ENCODE data around the gene DCUN1D5. TPM values are rescaled to one million over a fixed set of nuclear protein-coding genes. Genes with fewer than 3 reads are reported as not detected.
A peak's percentile ranks its signal among the peaks of the same experiment; 100 is the strongest.

DCUN1D5 gene
- total and polyA plus RNA-seq, 9 of the 15 experiments (the other 6 are each of a cell fraction or from before 2014, with no cell fraction given), result 38.4 to 242 (median 115) TPM

DNA sequence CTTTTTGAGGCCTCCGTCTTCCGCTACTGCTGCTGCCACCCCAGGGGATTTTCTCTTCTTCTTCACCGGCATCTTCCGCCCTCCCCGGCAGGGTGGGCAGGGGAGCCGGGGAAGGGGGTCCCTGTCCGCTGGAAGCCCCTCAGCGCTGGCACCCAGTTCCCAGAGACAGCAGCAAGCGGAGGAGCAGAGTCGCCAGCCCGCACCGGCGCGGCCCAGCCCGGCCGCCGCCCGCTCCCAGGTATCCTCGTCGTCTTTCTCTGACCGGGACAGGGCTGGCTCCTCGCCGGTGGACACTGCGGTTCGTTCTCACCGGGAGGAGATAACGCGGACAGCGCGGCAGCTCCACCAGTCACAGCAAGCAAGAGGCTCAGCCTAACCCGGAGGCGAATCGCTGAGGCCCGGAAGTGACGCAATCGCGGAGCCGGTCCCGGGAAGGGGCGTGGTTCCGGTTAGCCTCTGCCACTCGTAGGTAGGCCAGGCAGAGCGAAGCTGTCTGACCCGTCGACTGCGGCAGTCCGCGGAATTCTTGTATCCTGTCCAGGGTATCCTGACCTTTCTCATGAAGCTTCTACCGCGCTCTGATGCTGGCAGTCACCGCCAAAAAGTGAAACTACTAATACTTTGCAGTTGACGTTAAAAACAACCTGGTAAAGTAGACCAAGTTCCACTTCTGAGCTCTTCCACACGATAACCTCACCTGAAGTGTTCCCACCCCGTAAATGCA, at the start of gene DCUN1D5 (continued):
- TF ChIP-seq MYC (IDR thresholded peaks at IDR 0.05; ENCODE audit: low read depth, low read length), result peak; percentile 79
- TF ChIP-seq MYC (CRISPR knock-in tag; IDR thresholded peaks at IDR 0.05; ENCODE audit: borderline replicate concordance, low read depth), result 0 out of 2 replicates have a peak, but pooled peaks have one; percentile 55
- TF ChIP-seq, protein P1, sequence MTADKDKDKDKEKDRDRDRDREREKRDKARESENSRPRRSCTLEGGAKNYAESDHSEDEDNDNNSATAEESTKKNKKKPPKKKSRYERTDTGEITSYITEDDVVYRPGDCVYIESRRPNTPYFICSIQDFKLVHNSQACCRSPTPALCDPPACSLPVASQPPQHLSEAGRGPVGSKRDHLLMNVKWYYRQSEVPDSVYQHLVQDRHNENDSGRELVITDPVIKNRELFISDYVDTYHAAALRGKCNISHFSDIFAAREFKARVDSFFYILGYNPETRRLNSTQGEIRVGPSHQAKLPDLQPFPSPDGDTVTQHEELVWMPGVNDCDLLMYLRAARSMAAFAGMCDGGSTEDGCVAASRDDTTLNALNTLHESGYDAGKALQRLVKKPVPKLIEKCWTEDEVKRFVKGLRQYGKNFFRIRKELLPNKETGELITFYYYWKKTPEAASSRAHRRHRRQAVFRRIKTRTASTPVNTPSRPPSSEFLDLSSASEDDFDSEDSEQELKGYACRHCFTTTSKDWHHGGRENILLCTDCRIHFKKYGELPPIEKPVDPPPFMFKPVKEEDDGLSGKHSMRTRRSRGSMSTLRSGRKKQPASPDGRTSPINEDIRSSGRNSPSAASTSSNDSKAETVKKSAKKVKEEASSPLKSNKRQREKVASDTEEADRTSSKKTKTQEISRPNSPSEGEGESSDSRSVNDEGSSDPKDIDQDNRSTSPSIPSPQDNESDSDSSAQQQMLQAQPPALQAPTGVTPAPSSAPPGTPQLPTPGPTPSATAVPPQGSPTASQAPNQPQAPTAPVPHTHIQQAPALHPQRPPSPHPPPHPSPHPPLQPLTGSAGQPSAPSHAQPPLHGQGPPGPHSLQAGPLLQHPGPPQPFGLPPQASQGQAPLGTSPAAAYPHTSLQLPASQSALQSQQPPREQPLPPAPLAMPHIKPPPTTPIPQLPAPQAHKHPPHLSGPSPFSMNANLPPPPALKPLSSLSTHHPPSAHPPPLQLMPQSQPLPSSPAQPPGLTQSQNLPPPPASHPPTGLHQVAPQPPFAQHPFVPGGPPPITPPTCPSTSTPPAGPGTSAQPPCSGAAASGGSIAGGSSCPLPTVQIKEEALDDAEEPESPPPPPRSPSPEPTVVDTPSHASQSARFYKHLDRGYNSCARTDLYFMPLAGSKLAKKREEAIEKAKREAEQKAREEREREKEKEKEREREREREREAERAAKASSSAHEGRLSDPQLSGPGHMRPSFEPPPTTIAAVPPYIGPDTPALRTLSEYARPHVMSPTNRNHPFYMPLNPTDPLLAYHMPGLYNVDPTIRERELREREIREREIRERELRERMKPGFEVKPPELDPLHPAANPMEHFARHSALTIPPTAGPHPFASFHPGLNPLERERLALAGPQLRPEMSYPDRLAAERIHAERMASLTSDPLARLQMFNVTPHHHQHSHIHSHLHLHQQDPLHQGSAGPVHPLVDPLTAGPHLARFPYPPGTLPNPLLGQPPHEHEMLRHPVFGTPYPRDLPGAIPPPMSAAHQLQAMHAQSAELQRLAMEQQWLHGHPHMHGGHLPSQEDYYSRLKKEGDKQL (CRISPR knock-in tag; IDR thresholded peaks at IDR 0.05; ENCODE audit: borderline replicate concordance), result no peak
- TF ChIP-seq MYNN (IDR thresholded peaks at IDR 0.05), result no peak
- no peak for TF ChIP-seq MYNN (CRISPR knock-in tag; IDR thresholded peaks at IDR 0.05)
- 0 out of 2 replicates have a peak, but pooled peaks have one; percentile 21 for TF ChIP-seq ZNF316 (IDR thresholded peaks at IDR 0.05)
- TF ChIP-seq CTBP1 (IDR thresholded peaks at IDR 0.05; ENCODE audit: borderline replicate concordance), result peak; percentile 72; the same call in 1 of the 2 replicates
- TF ChIP-seq HCFC1 (IDR thresholded peaks at IDR 0.05; ENCODE audit: low read depth, low read length), result peak; percentile 72
- TF ChIP-seq ZNF668 (CRISPR knock-in tag; IDR thresholded peaks at IDR 0.05), result no peak
- TF ChIP-seq NFIC (IDR thresholded peaks at IDR 0.05), result peak; percentile 35; the same call in 1 of the 2 replicates
- peak; percentile 97 for TF ChIP-seq GABPA (tag; conservative IDR thresholded peaks at IDR 0.05; ENCODE audit: low read depth)
- peak in 1 of 2 experiments; percentile 62; a peak in 1 of 3 replicates for TF ChIP-seq CBX3 (IDR thresholded peaks at IDR 0.05; ENCODE audit: borderline replicate concordance in 1 of 2, low read length in 2 of 2)
- TF ChIP-seq SAFB2 (IDR thresholded peaks at IDR 0.05; ENCODE audit: borderline replicate concordance, low read depth, low read length, severe bottlenecking), result no peak
- no peak for TF ChIP-seq ETV6 (IDR thresholded peaks at IDR 0.05; ENCODE audit: borderline replicate concordance in 1 of 2, low read depth in 2 of 2, low read length in 1 of 2)
- TF ChIP-seq ETV6 (CRISPR knock-in tag; IDR thresholded peaks at IDR 0.05; ENCODE audit: borderline replicate concordance), result 0 out of 2 replicates have a peak, but pooled peaks have one; percentile 34
- TF ChIP-seq DACH1 (IDR thresholded peaks at IDR 0.05; ENCODE audit: partially characterized antibody), result no peak
- TF ChIP-seq, protein P2, sequence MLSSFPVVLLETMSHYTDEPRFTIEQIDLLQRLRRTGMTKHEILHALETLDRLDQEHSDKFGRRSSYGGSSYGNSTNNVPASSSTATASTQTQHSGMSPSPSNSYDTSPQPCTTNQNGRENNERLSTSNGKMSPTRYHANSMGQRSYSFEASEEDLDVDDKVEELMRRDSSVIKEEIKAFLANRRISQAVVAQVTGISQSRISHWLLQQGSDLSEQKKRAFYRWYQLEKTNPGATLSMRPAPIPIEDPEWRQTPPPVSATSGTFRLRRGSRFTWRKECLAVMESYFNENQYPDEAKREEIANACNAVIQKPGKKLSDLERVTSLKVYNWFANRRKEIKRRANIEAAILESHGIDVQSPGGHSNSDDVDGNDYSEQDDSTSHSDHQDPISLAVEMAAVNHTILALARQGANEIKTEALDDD (IDR thresholded peaks at IDR 0.05), result no peak; the same call in 1 of the 2 replicates
- peak; percentile 25; the same call in 1 of the 2 replicates for TF ChIP-seq ZKSCAN1 (IDR thresholded peaks at IDR 0.05; ENCODE audit: low read depth, low read length)
- TF ChIP-seq, protein P3, sequence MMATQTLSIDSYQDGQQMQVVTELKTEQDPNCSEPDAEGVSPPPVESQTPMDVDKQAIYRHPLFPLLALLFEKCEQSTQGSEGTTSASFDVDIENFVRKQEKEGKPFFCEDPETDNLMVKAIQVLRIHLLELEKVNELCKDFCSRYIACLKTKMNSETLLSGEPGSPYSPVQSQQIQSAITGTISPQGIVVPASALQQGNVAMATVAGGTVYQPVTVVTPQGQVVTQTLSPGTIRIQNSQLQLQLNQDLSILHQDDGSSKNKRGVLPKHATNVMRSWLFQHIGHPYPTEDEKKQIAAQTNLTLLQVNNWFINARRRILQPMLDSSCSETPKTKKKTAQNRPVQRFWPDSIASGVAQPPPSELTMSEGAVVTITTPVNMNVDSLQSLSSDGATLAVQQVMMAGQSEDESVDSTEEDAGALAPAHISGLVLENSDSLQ (IDR thresholded peaks at IDR 0.05), result peak; percentile 84
- TF ChIP-seq C11orf30 (IDR thresholded peaks at IDR 0.05; ENCODE audit: low read depth), result peak; percentile 71
- no peak for TF ChIP-seq ZNF165 (CRISPR knock-in tag; IDR thresholded peaks at IDR 0.05; ENCODE audit: borderline replicate concordance)
- no peak for TF ChIP-seq BRF1 (IDR thresholded peaks at IDR 0.05; ENCODE audit: borderline replicate concordance, extremely low read depth, insufficient read length)
